Measurements from ENCODE around the gene LYZL2.
A peak's percentile ranks its signal among the peaks of the same experiment; 100 is the strongest.
"Not testable (repeated sequence)": the region's sequence is repeated elsewhere in the genome, so short reads cannot be mapped to it uniquely, and the experiment has no call there.

Gene LYZL2

DNA sequence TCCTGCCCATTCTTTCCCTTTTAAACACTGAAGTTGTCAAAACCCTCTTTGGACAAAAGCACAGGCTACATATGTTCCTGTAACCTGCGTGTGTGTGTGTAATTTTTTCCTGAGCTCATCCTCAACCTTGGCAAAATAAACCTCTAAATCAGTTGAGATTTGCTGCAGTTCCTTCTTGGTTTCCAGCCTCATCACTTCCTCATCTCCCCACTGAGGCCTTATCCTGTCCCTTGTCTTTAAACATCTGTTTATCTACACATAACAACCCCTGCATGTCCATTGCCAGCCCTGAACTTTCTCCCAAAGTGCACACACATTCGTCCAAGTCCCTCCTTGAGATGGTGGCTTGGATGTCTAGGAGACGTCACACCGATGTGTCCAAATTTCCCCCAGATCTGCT lies 35.5 kb downstream of the LYZL2 start:
- no peak for DNase-seq (ENCODE audit: low spot score)

DNA sequence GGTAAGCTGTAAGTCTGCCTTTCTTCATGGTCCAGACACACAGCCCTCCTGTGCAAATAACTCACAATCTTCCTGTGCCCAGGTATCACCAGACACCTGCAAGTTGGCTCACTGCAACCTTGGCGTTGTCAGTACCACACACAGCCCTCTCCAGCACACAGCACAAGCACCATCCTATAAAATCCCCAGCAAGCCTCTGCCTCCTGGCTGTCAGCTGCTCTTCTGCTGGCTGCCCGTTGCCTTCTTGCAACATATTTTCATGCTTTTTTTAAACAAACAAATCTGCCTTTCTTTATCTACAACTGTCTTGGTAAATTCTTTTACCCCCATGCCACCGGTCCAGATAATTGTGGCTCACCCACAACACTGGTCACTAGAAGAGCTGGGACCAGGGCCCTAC lies 36.8 kb downstream of the LYZL2 start:
- not testable (repeated sequence) for DNase-seq (ENCODE audit: low spot score)

DNA sequence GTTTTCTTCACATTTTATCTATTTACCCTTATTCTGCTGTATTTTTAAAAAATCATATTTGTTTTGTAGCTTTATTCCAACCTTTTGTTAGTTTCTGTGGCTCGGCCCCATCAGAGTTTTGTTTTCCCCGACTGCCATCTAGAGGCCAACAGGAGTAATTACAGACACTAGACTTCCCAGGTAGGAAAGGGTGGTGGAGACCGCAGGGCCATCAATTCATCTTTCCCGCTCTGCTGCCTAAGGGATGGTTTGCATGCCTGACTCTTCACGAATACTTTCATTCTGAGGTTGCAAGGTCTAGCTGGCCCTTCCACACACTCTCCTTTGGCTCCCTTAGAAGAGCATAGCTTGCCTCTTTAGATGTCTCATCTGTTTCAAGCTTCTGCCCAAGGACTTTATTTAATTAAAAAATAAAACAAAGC lies 38.3 kb downstream of the LYZL2 start:
- DNase-seq (ENCODE audit: low spot score), result peak; percentile 56

DNA sequence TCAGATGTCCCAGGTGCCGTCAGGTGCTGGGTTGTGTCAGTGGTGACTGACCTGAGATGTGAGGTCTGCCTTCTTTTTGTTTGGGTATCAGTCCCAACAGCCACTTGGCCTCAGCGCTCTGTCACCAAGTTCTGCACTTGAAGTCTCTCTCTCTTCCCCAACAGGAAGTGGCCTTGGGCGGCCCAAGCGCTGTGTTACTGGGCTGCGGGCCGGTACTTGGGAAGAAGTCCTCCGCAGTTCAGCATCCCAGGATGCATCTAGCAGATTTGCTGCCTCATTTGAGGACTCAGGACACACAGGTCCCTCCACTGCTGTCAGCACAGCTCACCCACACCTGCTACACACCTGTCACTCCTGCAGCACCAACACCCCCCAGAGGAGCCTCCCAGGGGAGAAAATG lies 40.1 kb downstream of the LYZL2 start:
- DNase-seq (ENCODE audit: low spot score), result no peak

DNA sequence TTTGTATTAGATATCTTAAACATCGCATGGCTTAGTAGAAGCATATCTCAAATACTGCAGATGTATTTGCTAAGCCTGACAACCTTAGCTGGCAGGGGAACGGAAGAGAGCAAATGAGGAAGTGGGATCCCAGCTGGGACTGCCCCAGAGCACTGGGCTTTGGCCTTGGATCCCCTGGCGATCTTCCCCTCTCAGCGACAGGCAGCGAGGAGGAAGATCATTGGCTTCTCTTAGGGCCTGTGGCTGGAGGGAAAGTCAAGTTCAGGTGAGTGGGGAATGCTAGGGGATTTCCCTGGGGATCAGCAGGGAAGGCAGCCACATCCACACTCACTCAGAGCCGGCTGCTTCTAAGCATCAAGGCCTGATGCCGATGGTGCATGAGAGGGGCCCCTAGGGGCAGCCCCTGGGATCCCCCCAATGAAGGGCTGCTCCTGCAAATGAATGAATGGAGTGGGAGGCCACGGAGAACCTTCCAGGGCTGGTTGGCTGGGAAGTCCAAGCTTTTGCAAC lies 42.0 kb downstream of the LYZL2 start:
- no peak for DNase-seq (ENCODE audit: low spot score)

DNA sequence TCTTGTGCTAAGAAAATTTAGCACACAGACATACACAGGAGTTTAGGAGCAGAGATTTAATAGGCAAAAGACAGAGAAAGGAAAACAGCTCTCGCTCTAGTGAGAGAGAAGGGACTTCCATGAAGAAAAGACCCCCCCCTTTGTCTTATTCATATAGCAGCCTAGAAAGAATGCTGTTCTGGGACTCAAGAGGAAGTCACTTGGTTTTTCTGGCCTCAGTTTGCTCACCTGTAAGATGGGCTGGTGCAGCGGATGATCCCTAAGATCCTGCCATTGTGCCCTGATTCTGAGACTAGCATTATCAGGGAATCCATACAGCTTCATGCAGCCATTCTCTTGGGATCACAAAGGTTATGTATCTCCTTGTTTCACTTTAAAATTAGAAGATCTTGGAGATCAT lies 42.7 kb downstream of the LYZL2 start:
- DNase-seq (ENCODE audit: low spot score), result no peak

DNA sequence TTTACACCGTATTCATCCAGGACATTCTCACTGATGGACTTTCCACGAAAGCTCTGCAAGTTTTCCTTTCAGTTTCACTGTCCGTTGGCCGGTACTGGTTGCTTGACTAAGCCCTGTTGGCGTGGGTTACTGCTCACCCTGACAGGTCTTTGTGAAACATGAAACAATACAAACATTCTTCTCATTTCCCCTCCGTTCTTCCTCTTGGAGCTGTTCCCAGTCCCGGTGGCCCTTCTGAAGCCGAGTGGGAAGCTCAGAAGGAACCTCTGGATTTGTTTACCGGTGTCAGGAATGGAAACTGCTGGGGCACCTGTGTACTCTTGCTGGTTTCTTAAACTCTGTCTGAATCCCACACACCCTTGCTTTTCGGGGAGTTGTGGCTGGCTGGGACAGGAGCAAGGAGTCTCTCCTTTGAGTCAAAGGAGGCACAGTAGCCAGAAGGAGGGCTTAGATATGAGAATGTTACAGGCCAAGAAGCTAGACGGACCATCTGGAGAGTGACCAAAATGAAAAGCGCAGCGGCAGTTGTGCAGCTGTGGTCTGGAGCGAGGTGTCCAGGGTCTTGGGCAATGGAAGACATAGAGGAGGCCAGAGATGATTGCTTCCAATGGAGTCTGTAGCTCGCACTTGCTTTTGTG lies 45.7 kb downstream of the LYZL2 start:
- DNase-seq (ENCODE audit: low spot score), result no peak

DNA sequence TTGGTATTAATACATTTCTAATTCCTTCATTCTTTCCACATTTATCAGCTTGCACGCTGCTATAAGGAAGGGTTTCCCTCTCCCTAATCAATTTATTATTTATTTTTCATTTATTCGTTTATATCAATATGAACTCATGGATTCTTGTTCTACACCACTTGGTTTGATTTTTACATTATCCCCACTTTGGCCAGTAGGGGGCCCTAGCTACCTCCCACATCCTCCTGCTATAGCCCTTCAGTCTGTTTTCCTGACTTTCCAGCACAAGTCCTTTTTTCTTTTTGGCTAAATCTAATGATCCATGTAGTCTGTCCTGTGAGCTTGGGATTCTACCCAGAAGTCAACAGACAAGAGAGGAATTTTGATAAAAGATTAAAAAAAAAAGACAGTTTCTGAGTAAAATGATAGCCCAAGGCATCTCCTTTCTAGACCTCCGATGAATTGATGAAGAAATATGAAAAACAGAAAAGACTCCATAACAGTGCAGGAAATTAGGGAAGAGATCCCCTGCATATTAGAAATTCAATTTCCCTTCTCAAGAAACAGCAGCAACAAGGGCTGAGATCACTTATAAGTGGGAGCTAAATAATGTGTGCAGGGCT lies 47.7 kb downstream of the LYZL2 start:
- no peak for DNase-seq (ENCODE audit: low spot score)

DNA sequence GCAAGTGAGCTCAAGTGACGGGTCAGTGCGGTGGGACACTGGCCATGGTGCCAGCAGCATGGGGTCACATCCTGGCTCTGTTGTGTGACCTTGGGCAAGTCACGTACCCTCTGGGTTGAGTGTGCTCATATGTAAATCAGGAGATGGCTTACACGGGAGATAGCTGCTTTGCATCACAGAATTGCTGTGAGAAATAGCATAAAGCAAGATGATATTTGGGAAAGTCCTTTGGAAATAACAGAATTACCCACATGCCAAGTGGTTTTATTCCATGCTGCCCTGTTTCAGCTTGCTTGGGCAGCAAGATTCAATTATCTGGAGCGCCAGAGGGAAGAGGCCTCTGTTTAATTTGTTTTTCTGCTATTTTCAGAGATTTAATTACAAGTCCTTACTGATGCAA lies 48.9 kb downstream of the LYZL2 start:
- DNase-seq (ENCODE audit: low spot score), result no peak

DNA sequence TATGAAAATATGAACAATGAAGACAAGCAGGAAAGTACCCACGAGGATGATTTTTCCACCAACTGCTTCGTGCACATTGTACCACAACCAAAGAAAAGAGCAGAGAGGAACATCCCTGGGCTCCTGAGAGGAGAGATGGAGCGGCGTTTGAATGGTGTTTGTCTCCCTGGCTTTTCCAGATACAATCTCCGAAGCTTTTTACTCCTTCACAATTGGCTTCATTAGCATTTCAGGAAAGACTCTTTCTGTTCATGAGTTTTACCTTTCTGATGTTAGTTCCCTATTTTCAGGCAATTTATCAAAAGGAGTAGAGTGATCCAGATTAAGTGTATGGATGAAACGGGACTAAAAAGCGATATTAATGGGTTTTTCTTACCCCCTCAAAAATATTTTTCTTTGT lies 49.3 kb downstream of the LYZL2 start:
- no peak for DNase-seq (ENCODE audit: low spot score)

DNA sequence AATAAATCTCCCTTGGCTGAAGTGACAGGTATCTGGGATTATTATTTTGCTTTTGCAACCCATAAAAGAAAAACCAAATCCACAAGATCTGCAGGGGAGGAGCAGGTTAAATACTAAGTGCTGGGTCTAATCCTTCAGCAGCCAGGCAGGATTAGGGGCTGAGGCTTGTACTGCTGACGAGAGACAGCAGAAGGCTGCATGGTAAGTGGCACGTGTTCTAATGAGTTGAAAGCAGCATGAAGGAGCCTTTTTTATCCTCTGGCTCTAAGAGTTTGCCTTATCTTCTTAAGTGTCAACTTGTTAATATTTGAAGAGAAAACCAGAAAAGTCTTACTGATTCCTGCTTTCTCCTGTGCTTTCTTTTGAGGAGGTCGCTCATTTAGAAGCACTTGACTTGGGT lies 50.0 kb downstream of the LYZL2 start:
- DNase-seq (ENCODE audit: low spot score), result no peak

DNA sequence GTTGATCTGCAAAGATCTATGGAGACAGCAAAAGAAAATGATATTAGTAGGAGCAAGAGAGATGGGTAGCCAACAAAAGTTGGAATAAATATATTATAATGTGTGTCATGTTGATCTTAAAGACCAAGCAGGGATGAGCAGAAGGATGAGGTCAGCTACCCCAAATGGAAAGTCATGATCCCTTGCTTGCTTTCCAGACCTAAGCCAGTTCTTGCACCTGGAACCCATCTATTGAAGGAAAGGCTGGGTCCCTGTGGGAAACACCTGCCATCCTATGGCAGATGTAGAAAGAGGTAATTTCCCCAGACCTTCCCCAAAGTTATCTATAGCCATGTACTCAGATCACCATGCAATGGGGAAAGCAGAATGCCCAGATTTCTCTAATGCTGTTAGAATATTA lies 52.5 kb downstream of the LYZL2 start:
- DNase-seq (ENCODE audit: low spot score), result no peak

DNA sequence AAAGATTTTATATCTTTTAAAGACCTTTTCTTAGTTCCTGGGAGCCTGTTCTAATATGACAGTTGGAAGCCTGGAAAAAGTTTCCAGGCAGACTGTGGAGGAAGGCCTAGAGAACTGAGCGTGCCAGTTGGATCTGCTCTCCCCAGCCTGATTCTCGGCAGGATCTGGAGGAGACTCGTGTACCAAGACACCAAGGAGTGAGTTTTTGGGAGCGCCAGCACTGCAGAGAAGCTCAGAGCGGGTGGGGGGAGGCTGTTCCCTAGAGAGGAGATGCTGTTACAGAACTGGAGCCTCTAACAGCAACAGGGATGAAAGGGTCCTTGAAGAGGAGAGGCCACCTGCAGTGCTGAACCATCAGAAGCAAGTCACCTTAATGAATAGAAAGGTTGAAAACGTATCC lies 52.9 kb downstream of the LYZL2 start:
- no peak for DNase-seq (ENCODE audit: low spot score)

DNA sequence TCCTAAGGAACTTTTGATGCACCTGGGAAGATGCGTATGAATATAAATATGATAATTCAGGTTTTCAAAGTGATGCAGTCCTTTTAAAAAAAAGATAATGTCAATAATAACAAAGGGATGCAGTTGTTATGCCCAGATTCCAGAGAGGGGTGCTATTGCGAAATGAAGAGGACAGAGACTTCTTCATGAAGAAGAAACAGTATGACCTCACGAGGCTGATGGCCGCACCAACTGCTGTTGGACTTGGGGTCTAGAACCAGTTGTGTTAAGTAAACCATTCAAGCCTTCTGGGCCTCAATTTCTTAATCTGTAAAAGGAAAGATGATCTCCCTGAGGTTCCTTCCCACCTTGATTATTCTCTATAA lies 55.1 kb downstream of the LYZL2 start:
- no peak for DNase-seq (ENCODE audit: low spot score)

DNA sequence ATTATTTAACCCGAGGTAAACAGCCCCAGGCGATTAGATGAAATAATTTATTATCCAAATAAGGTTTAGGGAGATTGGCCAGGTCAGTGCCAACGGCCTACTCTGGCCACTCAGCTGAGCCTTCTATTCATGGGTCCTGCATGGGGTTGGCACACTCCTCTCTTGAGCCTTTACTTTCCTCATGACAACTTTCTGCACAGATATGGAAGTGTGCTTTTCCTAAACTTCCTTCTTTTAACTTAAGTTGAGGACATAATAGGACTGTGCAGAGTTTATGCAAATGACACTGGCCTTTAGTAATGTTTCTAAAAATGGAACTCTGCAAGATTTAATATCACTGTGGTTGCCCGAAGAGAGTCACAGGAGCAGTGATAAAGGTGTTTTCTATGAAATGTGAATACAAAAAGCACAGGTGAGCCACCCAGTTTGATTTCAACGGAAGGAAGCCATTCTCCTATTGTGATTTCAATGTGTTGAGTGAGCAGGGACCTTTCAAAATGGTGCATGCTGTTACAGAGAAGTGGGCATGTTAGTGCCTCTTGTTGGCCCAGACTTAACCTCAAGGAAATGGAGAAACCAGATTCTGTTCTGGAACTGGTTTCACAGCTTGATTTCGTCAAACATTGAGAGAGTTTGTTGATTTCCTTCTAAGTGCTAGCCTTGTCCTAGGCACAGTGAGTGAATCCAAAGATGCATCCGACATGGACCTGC lies 55.7 kb downstream of the LYZL2 start:
- no peak for DNase-seq (ENCODE audit: low spot score)

DNA sequence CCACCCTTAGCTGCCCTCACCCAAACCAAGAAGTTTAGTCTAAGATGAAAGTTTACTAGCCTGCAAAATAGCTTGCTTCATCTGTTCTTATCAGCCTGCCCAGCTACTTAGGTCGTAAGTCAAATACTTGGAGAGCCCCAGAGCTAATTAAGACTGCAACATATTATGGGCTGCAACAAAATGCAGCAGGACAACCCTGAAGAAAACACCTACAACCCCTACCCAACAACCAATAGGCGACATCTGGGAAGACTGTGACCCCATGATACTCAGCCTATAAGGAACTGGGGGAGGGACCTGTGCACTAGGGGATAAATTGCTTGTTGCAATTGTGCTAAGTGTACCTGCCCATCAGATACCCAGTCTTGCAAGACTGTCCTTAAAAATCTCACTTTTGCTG lies 64.1 kb downstream of the LYZL2 start:
- no peak for DNase-seq (ENCODE audit: low spot score)

DNA sequence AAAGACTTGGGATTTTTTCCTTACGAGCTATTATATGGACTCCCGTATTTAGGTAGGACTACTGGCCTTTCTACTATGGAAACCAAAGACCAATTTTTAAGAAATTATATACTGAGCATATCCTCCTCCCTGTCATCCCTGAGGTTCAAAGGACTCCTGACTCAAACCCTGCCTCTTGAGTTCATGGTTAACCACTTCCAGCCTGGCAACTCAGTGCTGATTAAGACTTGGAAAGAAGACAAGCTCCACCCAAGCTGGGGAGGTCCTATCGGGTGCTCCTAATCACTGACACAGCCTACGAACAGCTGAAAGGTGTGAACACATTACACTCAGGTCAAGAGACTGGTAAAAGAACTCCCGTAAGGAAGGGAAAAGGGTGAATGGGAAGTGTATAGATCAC lies 66.8 kb downstream of the LYZL2 start:
- DNase-seq (ENCODE audit: low spot score), result no peak
